HepG2 (cell line): ENCODE results near the gene MYRIP. TPM values are rescaled to one million over a fixed set of nuclear protein-coding genes. Genes with fewer than 3 reads are reported as not detected.

Experiments
- AGO1 ChIP-seq: fragments of 200-400 bp; formaldehyde crosslinking; IDR thresholded peaks from 2 replicates; pipeline ENCODE4 v1.6.1; 2017; ENCODE audit warnings: mild to moderate bottlenecking, low read depth, low read length, moderate library complexity; ENCODE audit not compliant: poor library complexity, severe bottlenecking
- ATF7 ChIP-seq, 2 experiments: fragments of 450-650 bp in 1 of 2; sonication (generic) in 1 of 2; formaldehyde crosslinking in 1 of 2; IDR thresholded peaks; 2 replicates each; pipeline versions ENCODE4 v1.4.0 to v1.6.1; 2016 to 2020; ENCODE audit warnings: antibody characterized with exemption in 1 of 2, mild to moderate bottlenecking in 1 of 2, missing genetic modification reagents in 1 of 2
- CREBL2 ChIP-seq: sonication (generic); formaldehyde crosslinking; IDR thresholded peaks from 2 replicates; pipeline ENCODE4 v1.8.1; 2023; ENCODE audit warnings: missing genetic modification reagents, mild to moderate bottlenecking, borderline replicate concordance
- E2F1 ChIP-seq: sonication (generic); formaldehyde crosslinking; IDR thresholded peaks from 2 replicates; pipeline ENCODE4 v1.5.0; 2020; ENCODE audit warnings: missing genetic modification reagents
- ETS1 ChIP-seq: sonication (generic); formaldehyde crosslinking; IDR thresholded peaks from 2 replicates; pipeline ENCODE4 v1.4.0; 2020; ENCODE audit warnings: missing genetic modification reagents
- FOXK1 ChIP-seq: sonication (generic); formaldehyde crosslinking; IDR thresholded peaks from 2 replicates; pipeline ENCODE4 v1.4.0; 2020; ENCODE audit warnings: low read depth, missing genetic modification reagents, borderline replicate concordance
- FUBP1 ChIP-seq: sonication (generic); formaldehyde crosslinking; IDR thresholded peaks from 2 replicates; pipeline ENCODE4 v1.5.1; 2020; ENCODE audit warnings: missing genetic modification reagents, mild to moderate bottlenecking, borderline replicate concordance
- KMT2A ChIP-seq: sonication (generic); formaldehyde crosslinking; IDR thresholded peaks from 2 replicates; pipeline ENCODE4 v1.4.0; 2020; ENCODE audit warnings: missing genetic modification reagents
- MTERF4 ChIP-seq: sonication (generic); formaldehyde crosslinking; IDR thresholded peaks from 2 replicates; pipeline ENCODE4 v1.8.0; 2023; ENCODE audit warnings: mild to moderate bottlenecking, missing genetic modification reagents
- NFKB2 ChIP-seq: sonication (generic); formaldehyde crosslinking; IDR thresholded peaks from 2 replicates; pipeline ENCODE4 v1.4.0; 2020; ENCODE audit warnings: missing genetic modification reagents, borderline replicate concordance
- NFYB ChIP-seq: sonication (generic); formaldehyde crosslinking; IDR thresholded peaks from 2 replicates; pipeline ENCODE4 v1.4.0; 2020; ENCODE audit warnings: missing genetic modification reagents
- NRL ChIP-seq: sonication (generic); formaldehyde crosslinking; IDR thresholded peaks from 2 replicates; pipeline ENCODE4 v1.5.0; 2020; ENCODE audit warnings: missing genetic modification reagents, mild to moderate bottlenecking, moderate library complexity, borderline replicate concordance
- PPARG ChIP-seq: conservative IDR thresholded peaks from 2 replicates; pipeline ENCODE4 v1.6.1; 2016; ENCODE audit warnings: missing biosample characterization, missing genetic modification reagents
- SALL2 ChIP-seq: sonication (generic); formaldehyde crosslinking; IDR thresholded peaks from 2 replicates; pipeline ENCODE4 v1.8.1; 2023; ENCODE audit warnings: mild to moderate bottlenecking, missing genetic modification reagents, inconsistent platforms
- TP53 ChIP-seq: sonication (generic); formaldehyde crosslinking; conservative IDR thresholded peaks from 2 replicates; pipeline ENCODE4 v1.4.0; 2020; ENCODE audit warnings: missing genetic modification reagents
- ZFP62 ChIP-seq: sonication (generic); formaldehyde crosslinking; IDR thresholded peaks from 2 replicates; pipeline ENCODE4 v1.4.0; 2020; ENCODE audit warnings: missing genetic modification reagents
- ZKSCAN5 ChIP-seq: sonication (generic); formaldehyde crosslinking; IDR thresholded peaks from 2 replicates; pipeline ENCODE4 v1.5.1; 2020; ENCODE audit warnings: mild to moderate bottlenecking, missing genetic modification reagents
- ZNF335 ChIP-seq: sonication (generic); formaldehyde crosslinking; IDR thresholded peaks from 2 replicates; pipeline ENCODE4 v1.4.0; 2020; ENCODE audit warnings: missing genetic modification reagents
- ZNF746 ChIP-seq: sonication (generic); formaldehyde crosslinking; IDR thresholded peaks from 2 replicates; pipeline ENCODE4 v1.8.0; 2022; ENCODE audit warnings: mild to moderate bottlenecking, missing genetic modification reagents
- polyA plus RNA-seq, 8 experiments: library from polyadenylated mRNA; depleted of rRNA in 3 of 8; stranded (reverse) in 7 of 8; unstranded in 1 of 8; fragments of >200 nt; fragmentation: Illumina TruSeq in 4 of 8; extraction: Trizol in 4 of 8; gene quantifications; 2 replicates each; pipeline versions ENCODE4 v1.2.1 to v1.2.3, GENCODE V29; 2011 to 2016; ENCODE audit warnings: low read depth in 4 of 8, missing spikeins in 1 of 8, mixed read lengths in 1 of 8; ENCODE audit not compliant: insufficient read depth in 1 of 8
- total RNA-seq, 5 experiments: library from RNA; depleted of rRNA; stranded (reverse); fragments of >200 nt; fragmentation: Illumina TruSeq; extraction: Trizol; gene quantifications; 2 replicates each; pipeline ENCODE4 v1.2.3, GENCODE V29; 2016; ENCODE audit warnings: low read depth in 1 of 5
- TF ChIP-seq, protein P1 (sequence below): sonication (generic); formaldehyde crosslinking; IDR thresholded peaks from 2 replicates; pipeline ENCODE4 v1.4.0; 2020; ENCODE audit warnings: missing genetic modification reagents, mild to moderate bottlenecking, borderline replicate concordance

Gene MYRIP
- total and polyA plus RNA-seq, 2 of the 13 experiments (the other 11 are each of a cell fraction or from before 2014, with no cell fraction given), result 0.64 to 0.84 TPM

DNA sequence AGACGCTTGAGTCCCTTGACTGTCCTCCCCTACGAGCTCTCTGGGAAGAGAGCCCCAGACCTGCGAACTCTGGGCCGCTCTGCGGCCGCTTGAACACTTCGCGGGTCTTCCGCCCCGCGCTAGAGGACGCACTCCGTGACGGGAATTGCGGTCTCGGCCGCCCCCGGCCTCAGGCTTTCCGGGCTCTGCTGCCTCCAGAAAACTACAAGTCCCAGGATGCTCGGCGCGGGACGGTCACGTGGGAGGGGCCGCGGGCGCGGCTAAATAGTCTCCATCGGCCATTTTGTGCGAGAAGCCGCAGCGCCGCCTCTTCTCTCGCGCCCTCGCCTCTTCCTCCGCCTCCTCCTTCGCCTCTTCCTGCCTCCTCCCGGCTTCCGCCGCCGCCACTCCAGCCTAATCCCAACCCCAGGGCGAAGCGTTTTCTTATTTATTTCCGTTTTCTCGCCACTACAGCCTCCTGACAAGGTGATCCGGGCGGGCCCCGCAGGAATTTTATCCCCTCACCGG is 500.1 kb downstream of the MYRIP start, which contains the start of gene EIF1B (continued):
- peak; percentile 82; the same call in 1 of the 2 replicates for TF ChIP-seq ZNF746 (CRISPR knock-in tag)
- peak; percentile 54 for TF ChIP-seq FOXK1 (CRISPR knock-in tag)
- no peak for TF ChIP-seq FUBP1
- TF ChIP-seq NFYB (CRISPR knock-in tag), result no peak
- TF ChIP-seq PPARG (CRISPR knock-in tag), result peak; percentile 36; the same call in 1 of the 2 replicates
- no peak for TF ChIP-seq ZFP62 (CRISPR knock-in tag)
- TF ChIP-seq ATF7 (IDR thresholded peaks at IDR 0.05), result no peak
- no peak for TF ChIP-seq ATF7 (CRISPR knock-in tag; IDR thresholded peaks at IDR 0.05)
- TF ChIP-seq, protein P1, sequence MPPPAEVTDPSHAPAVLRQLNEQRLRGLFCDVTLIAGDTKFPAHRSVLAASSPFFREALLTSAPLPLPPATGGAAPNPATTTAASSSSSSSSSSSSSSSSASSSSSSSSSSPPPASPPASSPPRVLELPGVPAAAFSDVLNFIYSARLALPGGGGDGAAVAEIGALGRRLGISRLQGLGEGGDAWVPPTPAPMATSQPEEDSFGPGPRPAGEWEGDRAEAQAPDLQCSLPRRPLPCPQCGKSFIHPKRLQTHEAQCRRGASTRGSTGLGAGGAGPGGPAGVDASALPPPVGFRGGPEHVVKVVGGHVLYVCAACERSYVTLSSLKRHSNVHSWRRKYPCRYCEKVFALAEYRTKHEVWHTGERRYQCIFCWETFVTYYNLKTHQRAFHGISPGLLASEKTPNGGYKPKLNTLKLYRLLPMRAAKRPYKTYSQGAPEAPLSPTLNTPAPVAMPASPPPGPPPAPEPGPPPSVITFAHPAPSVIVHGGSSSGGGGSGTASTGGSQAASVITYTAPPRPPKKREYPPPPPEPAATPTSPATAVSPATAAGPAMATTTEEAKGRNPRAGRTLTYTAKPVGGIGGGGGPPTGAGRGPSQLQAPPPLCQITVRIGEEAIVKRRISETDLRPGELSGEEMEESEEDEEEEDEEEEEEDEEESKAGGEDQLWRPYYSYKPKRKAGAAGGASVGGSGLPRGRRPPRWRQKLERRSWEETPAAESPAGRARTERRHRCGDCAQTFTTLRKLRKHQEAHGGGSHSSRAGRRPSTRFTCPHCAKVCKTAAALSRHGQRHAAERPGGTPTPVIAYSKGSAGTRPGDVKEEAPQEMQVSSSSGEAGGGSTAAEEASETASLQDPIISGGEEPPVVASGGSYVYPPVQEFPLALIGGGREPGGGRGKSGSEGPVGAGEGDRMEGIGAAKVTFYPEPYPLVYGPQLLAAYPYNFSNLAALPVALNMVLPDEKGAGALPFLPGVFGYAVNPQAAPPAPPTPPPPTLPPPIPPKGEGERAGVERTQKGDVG, result no peak
- TF ChIP-seq SALL2 (CRISPR knock-in tag), result no peak; the same call in 1 of the 2 replicates
- TF ChIP-seq ZKSCAN5 (CRISPR knock-in tag), result no peak
- peak; percentile 53 for TF ChIP-seq KMT2A (CRISPR knock-in tag)
- TF ChIP-seq CREBL2, result no peak
- TF ChIP-seq ZNF335, result peak; percentile 35; the same call in 1 of the 2 replicates
- peak; percentile 64 for TF ChIP-seq E2F1 (CRISPR knock-in tag)
- TF ChIP-seq MTERF4 (CRISPR knock-in tag), result no peak
- TF ChIP-seq NFKB2 (CRISPR knock-in tag), result peak; percentile 61; the same call in 1 of the 2 replicates
- TF ChIP-seq TP53 (CRISPR knock-in tag), result 0 out of 2 replicates have a peak, but pooled peaks have one; percentile 23
- no peak for TF ChIP-seq AGO1
- no peak; the same call in 1 of the 2 replicates for TF ChIP-seq NRL (CRISPR knock-in tag)
- TF ChIP-seq ETS1 (CRISPR knock-in tag), result no peak
